Gastroesophageal sphincter (tissue), 4 donors: ENCODE measurements around the gene RNF187. TPM values are rescaled to one million over a fixed set of nuclear protein-coding genes. Genes with fewer than 3 reads are reported as not detected.

Source experiments
- ATAC-seq: fragments of 150-250 bp; one replicate; pipeline ENCODE4 v1.9.1; 2016; ENCODE audit warnings: mild to moderate bottlenecking, moderate library complexity
- H3K27ac ChIP-seq, 4 donors: fragments of 200-600 bp; sonication (generic) in 3 of 4; 1 replicate in 3 of 4; 2 replicates in 1 of 4; pipeline ENCODE4 v1.5.1; 2016 to 2019
- H3K27me3 ChIP-seq: fragments of 200-600 bp; sonication (generic); one replicate; pipeline ENCODE4 v1.5.1; 2019
- H3K36me3 ChIP-seq, 2 donors: fragments of 200-600 bp; sonication (generic); one replicate each; pipeline ENCODE4 v1.5.1; 2019; ENCODE audit warnings: control low read depth in 1 of 2
- H3K4me1 ChIP-seq, 3 donors: fragments of 200-600 bp; sonication (generic); 1 replicate in 2 of 3; 2 replicates in 1 of 3; pipeline ENCODE4 v1.5.1; 2016 to 2019; ENCODE audit warnings: control low read depth in 2 of 3
- H3K4me3 ChIP-seq, 2 donors: fragments of 200-600 bp; sonication (generic); one replicate each; pipeline ENCODE4 v1.5.1; 2019; ENCODE audit warnings: mild to moderate bottlenecking in 1 of 2, moderate library complexity in 1 of 2
- H3K9me3 ChIP-seq, 3 donors: fragments of 200-600 bp; sonication (generic); one replicate each; pipeline ENCODE4 v1.5.1; 2017 to 2019; ENCODE audit warnings: control low read depth in 2 of 3
- EP300 ChIP-seq: sonication (generic); formaldehyde crosslinking; IDR thresholded peaks from one replicate; pipeline ENCODE4 v1.6.1; 2017; ENCODE audit warnings: antibody characterized with exemption, mild to moderate bottlenecking
- POLR2A ChIP-seq, 2 donors: fragments of 450-650 bp; IDR thresholded peaks; one replicate each; pipeline ENCODE4 v1.6.1; 2017; ENCODE audit warnings: antibody characterized with exemption in 2 of 2, mild to moderate bottlenecking in 2 of 2, moderate library complexity in 1 of 2
- POLR2AphosphoS5 ChIP-seq: sonication (generic); formaldehyde crosslinking; IDR thresholded peaks from one replicate; pipeline ENCODE4 v1.6.1; 2017; ENCODE audit warnings: antibody characterized with exemption
- WGBS, 2 donors: methylation state at CpG; one replicate each; pipeline ENCODE4 v1.1.5; 2018; ENCODE audit warnings: low coverage in 1 of 2; 5-methylcytosine and 5-hydroxymethylcytosine counted together
- total RNA-seq, 4 donors: library from RNA; depleted of rRNA; stranded (reverse); fragments of >200 nt; gene quantifications; one replicate each; pipeline ENCODE4 v1.1.0, GENCODE V29; 2016
- TF ChIP-seq, protein P1 (sequence below), 4 experiments: fragments of 200-600 bp in 2 of 4; fragments of 450-650 bp in 2 of 4; sonication (generic) in 1 of 4; IDR thresholded peaks; one replicate each; pipeline ENCODE4 v1.5.1; 2017 to 2019; ENCODE audit warnings: antibody characterized with exemption in 4 of 4, mild to moderate bottlenecking in 2 of 4, moderate library complexity in 2 of 4

The RNF187 gene
- total RNA-seq, 4 donors from 2014 or later, result 33.9 to 80.6 (median 52.4) TPM

DNA sequence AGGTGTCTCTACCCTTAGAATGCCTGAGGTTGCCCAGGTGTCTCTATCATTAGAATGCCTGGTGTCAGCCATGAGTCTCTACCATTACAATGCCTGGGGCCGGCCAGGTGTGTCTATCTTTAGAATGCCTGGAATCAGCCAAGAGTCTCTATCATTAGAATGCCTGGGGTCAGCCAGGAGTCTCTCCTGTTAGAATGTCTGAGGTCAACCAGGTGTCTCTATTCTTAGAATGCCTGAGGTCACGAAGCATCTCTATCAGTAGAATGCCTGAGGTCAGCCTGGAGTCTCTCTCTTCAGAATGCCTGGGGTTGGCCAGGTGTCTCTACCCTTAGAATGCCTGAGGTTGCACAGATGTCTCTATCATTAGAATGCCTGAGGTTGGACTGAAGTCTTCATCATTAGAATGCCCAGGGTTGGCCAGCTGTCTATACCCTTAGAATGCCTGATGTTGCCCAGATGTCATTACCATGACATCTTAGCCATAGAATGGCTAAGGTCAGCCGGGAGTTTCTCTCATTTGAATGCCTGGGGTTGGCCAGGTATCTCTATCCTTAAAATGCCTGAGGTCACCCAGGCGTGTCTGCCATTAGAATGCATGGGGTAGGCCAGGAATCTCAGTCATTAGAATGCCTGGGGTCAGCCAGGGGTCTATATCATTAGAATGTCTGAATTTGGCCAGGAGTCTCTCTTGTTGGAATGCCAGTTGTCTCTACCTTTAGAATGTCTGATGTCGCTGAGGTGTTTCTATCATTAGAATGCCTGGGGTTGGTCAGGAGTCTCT is 44.0 kb downstream of the RNF187 start:
- Histone ChIP-seq H3K9me3 (peaks cover 0 to 12% (median 0%) of the 10 kb centered on the region in 3 donors), H3K4me3 (no peak overlapping the region), H3K36me3 (no peaks in the 10 kb centered on the region), H3K27ac (no peak overlapping the region), H3K27me3 (peaks cover 68% of the 10 kb centered on the region), H3K4me1 (peaks cover 0 to 11% (median 0%) of the 10 kb centered on the region in 3 donors)
- TF ChIP-seq, protein P1, sequence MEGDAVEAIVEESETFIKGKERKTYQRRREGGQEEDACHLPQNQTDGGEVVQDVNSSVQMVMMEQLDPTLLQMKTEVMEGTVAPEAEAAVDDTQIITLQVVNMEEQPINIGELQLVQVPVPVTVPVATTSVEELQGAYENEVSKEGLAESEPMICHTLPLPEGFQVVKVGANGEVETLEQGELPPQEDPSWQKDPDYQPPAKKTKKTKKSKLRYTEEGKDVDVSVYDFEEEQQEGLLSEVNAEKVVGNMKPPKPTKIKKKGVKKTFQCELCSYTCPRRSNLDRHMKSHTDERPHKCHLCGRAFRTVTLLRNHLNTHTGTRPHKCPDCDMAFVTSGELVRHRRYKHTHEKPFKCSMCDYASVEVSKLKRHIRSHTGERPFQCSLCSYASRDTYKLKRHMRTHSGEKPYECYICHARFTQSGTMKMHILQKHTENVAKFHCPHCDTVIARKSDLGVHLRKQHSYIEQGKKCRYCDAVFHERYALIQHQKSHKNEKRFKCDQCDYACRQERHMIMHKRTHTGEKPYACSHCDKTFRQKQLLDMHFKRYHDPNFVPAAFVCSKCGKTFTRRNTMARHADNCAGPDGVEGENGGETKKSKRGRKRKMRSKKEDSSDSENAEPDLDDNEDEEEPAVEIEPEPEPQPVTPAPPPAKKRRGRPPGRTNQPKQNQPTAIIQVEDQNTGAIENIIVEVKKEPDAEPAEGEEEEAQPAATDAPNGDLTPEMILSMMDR (IDR thresholded peaks at IDR 0.05), result no peak
- TF ChIP-seq POLR2A (IDR thresholded peaks at IDR 0.05) (no peak), EP300 (no peak), POLR2AphosphoS5 (no peak)
- 90 to 95% methylated on average over 2 of the region's 5 CpGs for WGBS, 2 donors
- no peak for ATAC-seq

- Histone ChIP-seq H3K9me3 (peaks cover 0 to 28% (median 0%) of the 10 kb centered on the region in 3 donors), H3K36me3 (no peaks in the 10 kb centered on the region), H3K4me1 (no peaks in the 10 kb centered on the region), H3K4me3 (no peak overlapping the region), H3K27ac (no peak overlapping the region), H3K27me3 (peaks cover 69% of the 10 kb centered on the region)
- TF ChIP-seq POLR2A (IDR thresholded peaks at IDR 0.05) (no peak), POLR2AphosphoS5 (no peak), EP300 (no peak)
- TF ChIP-seq, protein P1 (IDR thresholded peaks at IDR 0.05), result no peak
- no peak for ATAC-seq
- 80% methylated on average over 1 of the region's 3 CpGs; no CpG with 5 or more reads in 1 of the 2 donors for WGBS, 2 donors
Measured at GRCh38 chr1:228538831-228539230, 51.6 kb downstream of the RNF187 start.

- no peaks in the 10 kb centered on the region for H3K36me3 ChIP-seq
- TF ChIP-seq, protein P1 (IDR thresholded peaks at IDR 0.05), result no peak
- no peak for TF ChIP-seq EP300
- ATAC-seq, result no peak
- 49 to 51% methylated on average over 7 to 9 of the region's 9 CpGs for WGBS, 2 donors
- no peak overlapping the region for H3K27ac ChIP-seq
- peaks cover 75% of the 10 kb centered on the region for H3K27me3 ChIP-seq
- no peak overlapping the region for H3K4me3 ChIP-seq
- H3K4me1 ChIP-seq, result no peaks in the 10 kb centered on the region
- peaks cover 0 to 24% (median 0%) of the 10 kb centered on the region in 3 donors for H3K9me3 ChIP-seq
Measured at GRCh38 chr1:228540161-228540917, 53.2 kb downstream of the RNF187 start.

- TF ChIP-seq POLR2AphosphoS5 (no peak), EP300 (no peak), POLR2A (IDR thresholded peaks at IDR 0.05) (no peak)
- TF ChIP-seq, protein P1 (IDR thresholded peaks at IDR 0.05), result no peak
- Histone ChIP-seq H3K4me3 (no peak overlapping the region), H3K27ac (no peak overlapping the region), H3K4me1 (no peaks in the 10 kb centered on the region), H3K27me3 (peaks cover 62% of the 10 kb centered on the region), H3K9me3 (peaks cover 0 to 10% (median 0%) of the 10 kb centered on the region in 3 donors), H3K36me3 (no peaks in the 10 kb centered on the region)
- ATAC-seq, result no peak
- 50% methylated on average over 1 of the region's 4 CpGs; no CpG with 5 or more reads in 1 of the 2 donors for WGBS, 2 donors
Measured at GRCh38 chr1:228541725-228542124, 54.5 kb downstream of the RNF187 start.
